ENCODE results near the gene ELP6. TPM values are rescaled to one million over a fixed set of nuclear protein-coding genes. Genes with fewer than 3 reads are reported as not detected.

The ELP6 gene
- total and polyA plus RNA-seq, 8 donors, result 6.2 to 28.3 (median 18.0) TPM; not detected in 1

- no peak for TF ChIP-seq CTCF (IDR thresholded peaks at IDR 0.05)
- TF ChIP-seq EP300 (IDR thresholded peaks at IDR 0.05), result no peak
- TF ChIP-seq POLR2A (IDR thresholded peaks at IDR 0.05), result no peak
- no peak for TF ChIP-seq POLR2AphosphoS5 (IDR thresholded peaks at IDR 0.05)
- no peak for DNase-seq
- Histone ChIP-seq H3K4me3 (no peak overlapping the region), H3K36me3 (no peaks in the 10 kb centered on the region), H3K4me1 (peaks cover 5 to 37% (median 20%) of the 10 kb centered on the region in 4 donors), H3K27ac (no peak overlapping the region), H3K27me3 (no peaks in the 10 kb centered on the region), H3K9me3 (peaks cover 0 to 9% (median 2%) of the 10 kb centered on the region in 4 donors)
- intact Hi-C loops (cut with DNase I; ENCODE audit: low total_unique reads), result no loop called here
These were observed 56.5 kb downstream of the ELP6 start for GRCh38 chr3:47456984-47457383.

- WGBS, 5 donors, result 67 to 73% (median 72%) methylated on average over 3 of the region's 3 CpGs
- Histone ChIP-seq H3K9me3 (peaks cover 0 to 9% (median 2%) of the 10 kb centered on the region in 4 donors), H3K4me1 (peaks cover 5 to 33% (median 16%) of the 10 kb centered on the region in 4 donors), H3K27ac (peak overlapping the region in 2 of 5 donors; percentile 3 to 43), H3K27me3 (no peaks in the 10 kb centered on the region), H3K36me3 (no peaks in the 10 kb centered on the region), H3K4me3 (no peak overlapping the region)
- TF ChIP-seq POLR2A (IDR thresholded peaks at IDR 0.05) (no peak), POLR2AphosphoS5 (IDR thresholded peaks at IDR 0.05) (no peak), CTCF (IDR thresholded peaks at IDR 0.05) (no peak), EP300 (IDR thresholded peaks at IDR 0.05) (no peak)
- intact Hi-C loops (cut with DNase I; ENCODE audit: low total_unique reads), result no loop called here
- no peak for DNase-seq
These were observed 57.6 kb downstream of the ELP6 start for GRCh38 chr3:47455806-47456452.

GRCh38 chr3:47452453-47453215 lies 60.9 kb downstream of the ELP6 start:
- peak overlapping the region in 1 of 5 donors; percentile 14 for H3K27ac ChIP-seq
- peaks cover 5 to 33% (median 14%) of the 10 kb centered on the region in 4 donors for H3K4me1 ChIP-seq
- no peaks in the 10 kb centered on the region for H3K9me3 ChIP-seq
- DNase-seq, result no peak
- no peaks in the 10 kb centered on the region for H3K27me3 ChIP-seq
- TF ChIP-seq CTCF (IDR thresholded peaks at IDR 0.05) (no peak), POLR2A (IDR thresholded peaks at IDR 0.05) (no peak), EP300 (IDR thresholded peaks at IDR 0.05) (no peak), POLR2AphosphoS5 (IDR thresholded peaks at IDR 0.05) (no peak)
- no peaks in the 10 kb centered on the region for H3K36me3 ChIP-seq
- intact Hi-C loops (cut with DNase I; ENCODE audit: low total_unique reads), result no loop called here
- 65 to 98% (median 91%) methylated on average over 4 of the region's 4 CpGs for WGBS, 5 donors
- no peak overlapping the region for H3K4me3 ChIP-seq

Small RNAs within 50 kb of the gene (small RNA-seq; reads per million reads assigned to genes)
- gene AC099778.2, result 0 reads per million in 4 donors
- 0 reads per million in 4 donors for gene RN7SL870P

Other genes starting within 250 kb of the ELP6 start
- gene KIF9, start 230.9 kb downstream of the ELP6 start, total RNA-seq, result 10 to 100 TPM in 1 of 5 donors, 1 to 10 TPM in 2, under 1 TPM in 1, not detected in 1; under 0.01 to 46.3 (median 7.3) TPM
- 10 to 100 TPM; 12.8 to 15.1 (median 13.0) TPM for gene KIF9, start 230.9 kb downstream of the ELP6 start, polyA plus RNA-seq
- 10 to 100 TPM; 10.6 to 29.8 (median 25.8) TPM for gene KLHL18, start 230.8 kb downstream of the ELP6 start, total RNA-seq
- 10 to 100 TPM in 2 of 3 donors, 1 to 10 TPM in 1; 7.6 to 21.0 (median 14.2) TPM for gene KLHL18, start 230.8 kb downstream of the ELP6 start, polyA plus RNA-seq
- gene PTPN23, start 132.7 kb downstream of the ELP6 start, total RNA-seq, result 100 to 1,000 TPM in 2 of 5 donors, 10 to 100 TPM in 3; 26.3 to 120 (median 53.4) TPM
- 10 to 100 TPM in 1 of 3 donors, 1 to 10 TPM in 2; 8.6 to 24.0 (median 9.1) TPM for gene PTPN23, start 132.7 kb downstream of the ELP6 start, polyA plus RNA-seq
- gene SCAP, start 37.8 kb downstream of the ELP6 start, total RNA-seq, result 100 to 1,000 TPM in 1 of 5 donors, 10 to 100 TPM in 4; 44.9 to 223 (median 56.2) TPM
- 10 to 100 TPM; 15.6 to 30.3 (median 24.0) TPM for gene SCAP, start 37.8 kb downstream of the ELP6 start, polyA plus RNA-seq
- gene CSPG5, start 65.2 kb upstream of the ELP6 start, total RNA-seq, result 1 to 10 TPM in 1 of 5 donors, under 1 TPM in 2, not detected in 2; under 0.01 to 3.8 (median 0.73) TPM
- under 1 TPM in 2 of 3 donors, not detected in 1; 0.19 to 0.35 TPM for gene CSPG5, start 65.2 kb upstream of the ELP6 start, polyA plus RNA-seq